KG1 (cell line): ENCODE measurements around the gene PSMB11.
"Not testable (repeated sequence)": the region's sequence is repeated elsewhere in the genome, so short reads cannot be mapped to it uniquely, and the experiment has no call there.

Experiments
- DNase-seq: peaks from one replicate; lab custom pipeline; 2025; lab: John Stamatoyannopoulos, UW

The PSMB11 gene, protein sequence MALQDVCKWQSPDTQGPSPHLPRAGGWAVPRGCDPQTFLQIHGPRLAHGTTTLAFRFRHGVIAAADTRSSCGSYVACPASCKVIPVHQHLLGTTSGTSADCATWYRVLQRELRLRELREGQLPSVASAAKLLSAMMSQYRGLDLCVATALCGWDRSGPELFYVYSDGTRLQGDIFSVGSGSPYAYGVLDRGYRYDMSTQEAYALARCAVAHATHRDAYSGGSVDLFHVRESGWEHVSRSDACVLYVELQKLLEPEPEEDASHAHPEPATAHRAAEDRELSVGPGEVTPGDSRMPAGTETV

DNA sequence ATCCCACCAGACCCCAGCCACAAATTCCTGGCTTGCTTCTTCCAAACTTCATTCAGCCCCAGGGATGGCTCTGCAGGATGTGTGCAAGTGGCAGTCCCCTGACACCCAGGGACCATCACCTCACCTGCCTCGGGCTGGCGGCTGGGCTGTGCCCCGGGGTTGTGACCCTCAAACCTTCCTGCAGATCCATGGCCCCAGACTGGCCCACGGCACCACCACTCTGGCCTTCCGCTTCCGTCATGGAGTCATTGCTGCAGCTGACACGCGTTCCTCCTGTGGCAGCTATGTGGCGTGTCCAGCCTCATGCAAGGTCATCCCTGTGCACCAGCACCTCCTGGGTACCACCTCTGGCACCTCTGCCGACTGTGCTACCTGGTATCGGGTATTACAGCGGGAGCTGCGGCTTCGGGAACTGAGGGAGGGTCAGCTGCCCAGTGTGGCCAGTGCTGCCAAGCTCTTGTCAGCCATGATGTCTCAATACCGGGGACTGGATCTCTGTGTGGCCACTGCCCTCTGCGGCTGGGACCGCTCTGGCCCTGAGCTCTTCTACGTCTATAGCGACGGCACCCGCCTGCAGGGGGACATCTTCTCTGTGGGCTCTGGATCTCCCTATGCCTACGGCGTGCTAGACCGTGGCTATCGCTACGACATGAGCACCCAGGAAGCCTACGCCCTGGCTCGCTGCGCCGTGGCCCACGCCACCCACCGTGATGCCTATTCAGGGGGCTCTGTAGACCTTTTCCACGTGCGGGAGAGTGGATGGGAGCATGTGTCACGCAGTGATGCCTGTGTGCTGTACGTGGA is at the start of gene PSMB11:
TSS of gene PSMB11 (plus strand) at position 51 of the 804 bp plus-strand sequence. CDS start at position 65, 14 bp downstream.
- no peak for DNase-seq

- DNase-seq, result no peak
Measured at GRCh38 chr14:22993517-22993916, 48.5 kb upstream of the PSMB11 start.

DNA sequence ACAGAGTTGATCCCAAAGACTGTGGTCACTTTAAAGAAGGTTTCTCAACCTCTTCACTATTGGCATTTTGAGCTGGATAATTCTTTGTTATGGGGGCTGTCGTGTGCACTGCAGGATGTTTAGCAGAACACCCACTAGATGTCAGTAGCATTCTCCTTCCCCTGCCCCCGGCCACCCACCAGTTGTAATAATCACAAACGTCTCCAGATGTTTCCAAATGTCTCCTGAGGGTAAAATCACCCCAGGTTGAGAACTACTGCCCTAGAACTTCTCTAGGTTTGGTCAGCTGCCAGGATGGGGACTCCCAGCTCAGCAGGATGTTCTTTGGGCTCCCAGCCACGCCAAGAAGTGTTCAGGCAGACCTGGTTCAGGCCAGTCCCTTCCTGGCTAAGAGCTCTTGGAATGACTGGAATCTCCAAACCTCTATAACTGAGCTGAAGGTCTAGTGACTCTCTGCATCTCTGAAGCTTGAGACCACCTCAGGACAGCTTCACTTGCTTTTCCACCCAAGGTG is 47.2 kb upstream of the PSMB11 start:
- no peak for DNase-seq

DNA sequence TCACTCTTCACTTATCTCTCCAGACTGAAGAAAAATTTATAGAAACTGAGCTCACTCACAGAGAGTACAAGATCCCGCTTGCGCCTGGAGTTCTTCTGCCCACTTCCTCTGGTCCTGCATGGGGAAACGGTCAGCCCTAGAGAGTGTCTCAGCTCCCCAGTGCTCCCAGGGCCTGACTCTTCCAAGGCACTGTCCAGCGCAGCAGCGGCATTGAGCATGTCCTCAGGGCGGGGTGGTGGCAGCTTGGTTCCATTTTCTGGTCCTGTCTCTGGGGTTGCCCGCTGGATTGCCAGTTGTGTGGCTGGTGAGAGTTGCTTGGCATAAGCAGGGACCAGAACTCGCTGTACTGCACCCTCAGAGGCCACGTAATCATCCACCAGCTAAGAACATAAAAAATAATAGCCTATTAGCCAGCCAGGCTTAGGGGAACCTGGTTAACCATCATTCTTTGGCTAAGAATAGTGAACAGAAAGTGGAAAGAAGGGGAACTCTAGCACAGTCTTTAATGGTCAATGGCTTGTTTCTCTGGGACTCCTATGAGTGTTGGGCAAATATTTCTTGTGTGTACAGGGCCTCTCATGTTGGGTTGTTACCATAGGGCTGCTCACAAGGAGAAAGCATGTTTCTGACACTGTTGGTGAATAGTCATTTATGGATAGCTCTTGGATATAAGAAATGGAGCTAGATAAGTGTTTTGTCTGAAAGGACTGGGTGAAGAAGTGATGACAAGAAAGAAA is 46.0 kb upstream of the PSMB11 start:
- no peak for DNase-seq

GRCh38 chr14:22996768-22997654 is 45.0 kb upstream of the PSMB11 start:
- DNase-seq, result no peak

GRCh38 chr14:22997676-22998323 is 44.2 kb upstream of the PSMB11 start:
- no peak for DNase-seq

- DNase-seq, result no peak
Measured at GRCh38 chr14:22998329-22999012, 43.5 kb upstream of the PSMB11 start.

- no peak for DNase-seq
Measured at GRCh38 chr14:23000860-23001259, 41.2 kb upstream of the PSMB11 start.

DNA sequence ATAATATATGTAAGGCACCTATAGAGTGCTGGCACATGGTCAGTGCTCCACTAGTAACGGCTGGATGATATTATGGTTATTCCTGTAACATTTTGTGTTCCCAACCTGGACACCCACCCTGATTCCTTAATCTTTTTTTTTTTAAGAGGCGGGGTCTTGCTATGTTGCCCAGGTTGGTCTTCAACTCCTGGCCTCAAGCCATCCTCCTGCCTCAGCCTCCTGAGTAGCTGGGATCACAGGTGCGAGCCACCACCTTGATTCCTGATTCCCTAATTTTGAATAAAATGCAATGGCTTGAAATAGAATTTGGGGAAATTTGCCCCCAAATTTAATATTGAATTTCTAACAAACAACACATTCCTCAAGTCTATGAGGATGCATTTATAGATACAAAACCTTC is 39.4 kb upstream of the PSMB11 start:
- DNase-seq, result no peak

DNA sequence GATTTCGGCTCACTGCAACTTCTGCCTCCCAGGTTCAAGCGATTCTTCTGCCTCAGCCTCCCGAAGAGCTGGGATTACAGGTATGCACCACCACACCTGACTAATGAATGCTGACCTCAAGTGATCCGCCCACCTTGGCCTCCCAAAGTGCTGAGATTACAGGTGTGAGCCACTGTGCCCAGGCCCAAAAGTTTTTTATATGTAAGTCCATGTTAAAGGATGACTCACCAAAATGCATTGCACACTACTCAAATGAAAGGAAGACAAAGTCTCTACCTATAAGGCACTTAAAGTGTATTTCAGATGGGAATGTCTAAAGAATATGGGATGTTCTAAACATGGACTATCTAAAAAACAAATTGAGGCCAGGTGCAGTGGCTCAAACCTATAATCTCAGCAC is 37.7 kb upstream of the PSMB11 start:
- DNase-seq, result not testable (repeated sequence)

- DNase-seq, result no peak
Measured at GRCh38 chr14:23005451-23006187, 36.4 kb upstream of the PSMB11 start.

DNA sequence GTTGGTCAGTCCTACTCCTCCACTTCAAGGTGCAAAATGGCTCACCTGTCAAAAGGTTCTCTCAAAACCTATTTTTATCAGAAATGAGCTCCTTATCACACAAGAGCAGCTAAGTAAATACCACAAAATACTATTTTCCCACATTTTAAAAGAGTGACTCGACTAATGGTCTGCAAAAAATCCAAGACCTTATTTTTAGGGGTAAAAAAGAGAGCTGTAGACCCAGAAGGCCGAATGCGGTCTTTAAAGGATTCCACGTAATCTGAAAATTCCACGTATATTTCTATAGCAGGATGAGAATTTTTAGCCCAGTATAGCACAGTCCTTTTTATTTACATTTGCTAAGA is 35.9 kb upstream of the PSMB11 start:
- DNase-seq, result no peak

- DNase-seq, result peak; percentile 91
Measured at GRCh38 chr14:23006544-23007419, 35.2 kb upstream of the PSMB11 start.

DNA sequence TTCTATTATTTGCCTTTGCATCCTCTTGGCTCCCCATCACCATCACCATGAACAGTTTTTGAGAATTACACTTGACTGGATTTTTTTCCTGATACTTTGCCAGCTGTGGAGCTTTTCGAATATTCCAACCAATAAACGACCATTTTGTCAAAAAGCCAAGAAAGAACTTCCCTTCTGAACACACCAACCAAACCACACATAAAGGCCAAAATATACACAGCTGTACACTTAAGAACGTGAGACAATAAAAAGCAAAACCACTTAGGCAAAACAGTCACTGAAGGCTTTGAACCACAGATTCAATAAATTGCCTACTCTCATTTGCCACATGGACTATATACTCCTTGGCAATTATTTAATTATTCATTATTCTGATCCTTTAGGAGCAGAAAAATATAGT is 33.2 kb upstream of the PSMB11 start:
- DNase-seq, result peak; percentile 16

DNA sequence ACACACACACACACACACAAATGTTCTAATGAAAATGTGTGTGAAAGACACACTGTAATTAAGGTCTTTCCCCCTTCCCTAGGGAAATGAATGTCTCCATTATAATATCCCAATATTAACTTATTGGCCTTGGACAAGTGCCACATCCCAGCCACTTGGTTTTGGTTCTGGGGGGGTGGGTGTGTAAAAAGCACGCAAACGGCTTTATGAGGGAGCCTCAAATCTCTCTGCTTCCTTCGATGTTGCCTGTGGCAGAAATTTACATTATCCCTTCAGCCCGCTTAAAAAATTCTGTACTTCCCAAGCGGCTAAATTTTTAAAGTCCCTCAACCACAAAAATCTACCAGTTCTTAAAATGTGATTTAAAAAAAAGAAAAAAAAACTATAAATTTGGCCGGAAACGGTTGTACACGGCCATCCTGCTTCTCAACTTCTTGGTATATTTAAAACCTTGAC is 32.5 kb upstream of the PSMB11 start:
- no peak for DNase-seq

- peak; percentile 74 for DNase-seq
Measured at GRCh38 chr14:23009939-23010726, 31.9 kb upstream of the PSMB11 start, which contains the start of gene C14orf93. Gene C14orf93, minus strand, starts transcription at chr14:23010143. Its CDS starts 11,120 bp downstream, at chr14:22999023.

GRCh38 chr14:23013054-23013748 is 28.8 kb upstream of the PSMB11 start:
- no peak for DNase-seq
